HL-60 (cell line): ENCODE results near the gene CRISP3.

Experiments used
- TF ChIP-seq, protein P1 (sequence below): IDR thresholded peaks from 2 replicates; pipeline ENCODE4 v1.6.1; 2012; ENCODE audit warnings: low read depth; ENCODE audit not compliant: insufficient replicate concordance
- TF ChIP-seq, protein P2 (sequence below): IDR thresholded peaks from one replicate; pipeline ENCODE4 v1.5.1; 2011; ENCODE audit warnings: low read length, control low read depth, inconsistent platforms; ENCODE audit not compliant: insufficient read depth

- TF ChIP-seq, protein P1, sequence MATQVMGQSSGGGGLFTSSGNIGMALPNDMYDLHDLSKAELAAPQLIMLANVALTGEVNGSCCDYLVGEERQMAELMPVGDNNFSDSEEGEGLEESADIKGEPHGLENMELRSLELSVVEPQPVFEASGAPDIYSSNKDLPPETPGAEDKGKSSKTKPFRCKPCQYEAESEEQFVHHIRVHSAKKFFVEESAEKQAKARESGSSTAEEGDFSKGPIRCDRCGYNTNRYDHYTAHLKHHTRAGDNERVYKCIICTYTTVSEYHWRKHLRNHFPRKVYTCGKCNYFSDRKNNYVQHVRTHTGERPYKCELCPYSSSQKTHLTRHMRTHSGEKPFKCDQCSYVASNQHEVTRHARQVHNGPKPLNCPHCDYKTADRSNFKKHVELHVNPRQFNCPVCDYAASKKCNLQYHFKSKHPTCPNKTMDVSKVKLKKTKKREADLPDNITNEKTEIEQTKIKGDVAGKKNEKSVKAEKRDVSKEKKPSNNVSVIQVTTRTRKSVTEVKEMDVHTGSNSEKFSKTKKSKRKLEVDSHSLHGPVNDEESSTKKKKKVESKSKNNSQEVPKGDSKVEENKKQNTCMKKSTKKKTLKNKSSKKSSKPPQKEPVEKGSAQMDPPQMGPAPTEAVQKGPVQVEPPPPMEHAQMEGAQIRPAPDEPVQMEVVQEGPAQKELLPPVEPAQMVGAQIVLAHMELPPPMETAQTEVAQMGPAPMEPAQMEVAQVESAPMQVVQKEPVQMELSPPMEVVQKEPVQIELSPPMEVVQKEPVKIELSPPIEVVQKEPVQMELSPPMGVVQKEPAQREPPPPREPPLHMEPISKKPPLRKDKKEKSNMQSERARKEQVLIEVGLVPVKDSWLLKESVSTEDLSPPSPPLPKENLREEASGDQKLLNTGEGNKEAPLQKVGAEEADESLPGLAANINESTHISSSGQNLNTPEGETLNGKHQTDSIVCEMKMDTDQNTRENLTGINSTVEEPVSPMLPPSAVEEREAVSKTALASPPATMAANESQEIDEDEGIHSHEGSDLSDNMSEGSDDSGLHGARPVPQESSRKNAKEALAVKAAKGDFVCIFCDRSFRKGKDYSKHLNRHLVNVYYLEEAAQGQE = no peak
- TF ChIP-seq, protein P2, sequence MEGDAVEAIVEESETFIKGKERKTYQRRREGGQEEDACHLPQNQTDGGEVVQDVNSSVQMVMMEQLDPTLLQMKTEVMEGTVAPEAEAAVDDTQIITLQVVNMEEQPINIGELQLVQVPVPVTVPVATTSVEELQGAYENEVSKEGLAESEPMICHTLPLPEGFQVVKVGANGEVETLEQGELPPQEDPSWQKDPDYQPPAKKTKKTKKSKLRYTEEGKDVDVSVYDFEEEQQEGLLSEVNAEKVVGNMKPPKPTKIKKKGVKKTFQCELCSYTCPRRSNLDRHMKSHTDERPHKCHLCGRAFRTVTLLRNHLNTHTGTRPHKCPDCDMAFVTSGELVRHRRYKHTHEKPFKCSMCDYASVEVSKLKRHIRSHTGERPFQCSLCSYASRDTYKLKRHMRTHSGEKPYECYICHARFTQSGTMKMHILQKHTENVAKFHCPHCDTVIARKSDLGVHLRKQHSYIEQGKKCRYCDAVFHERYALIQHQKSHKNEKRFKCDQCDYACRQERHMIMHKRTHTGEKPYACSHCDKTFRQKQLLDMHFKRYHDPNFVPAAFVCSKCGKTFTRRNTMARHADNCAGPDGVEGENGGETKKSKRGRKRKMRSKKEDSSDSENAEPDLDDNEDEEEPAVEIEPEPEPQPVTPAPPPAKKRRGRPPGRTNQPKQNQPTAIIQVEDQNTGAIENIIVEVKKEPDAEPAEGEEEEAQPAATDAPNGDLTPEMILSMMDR = no peak
These were observed 4.8 kb downstream of the CRISP3 start for GRCh38 chr6:49739423-49739822.
